GM19035 (cell line): Measurements from ENCODE around the gene DENND4A.
A peak's percentile ranks its signal among the peaks of the same experiment; 100 is the strongest.
"Not testable (repeated sequence)": the region's sequence is repeated elsewhere in the genome, so short reads cannot be mapped to it uniquely, and the experiment has no call there.

Experiments used
- ATAC-seq: cut with Tn5 transposase; IDR thresholded peaks from one replicate; pipeline ENCODE4 v1.9.1; 2021; ENCODE audit not compliant: unreplicated experiment

The DENND4A gene

GRCh38 chr15:65638681-65639089, 153.4 kb downstream of the DENND4A start:
- ATAC-seq = no peak

- no peak for ATAC-seq
Measured at GRCh38 chr15:65638109-65638508, 154.0 kb downstream of the DENND4A start.

GRCh38 chr15:65634356-65634755, 157.7 kb downstream of the DENND4A start:
- ATAC-seq = no peak

GRCh38 chr15:65633752-65634151, 158.3 kb downstream of the DENND4A start:
- no peak for ATAC-seq

- ATAC-seq = no peak
Measured at GRCh38 chr15:65632780-65633375, 159.2 kb downstream of the DENND4A start.

- no peak for ATAC-seq
Measured at GRCh38 chr15:65631503-65631902, 160.6 kb downstream of the DENND4A start.

GRCh38 chr15:65630760-65631159, 161.3 kb downstream of the DENND4A start:
- ATAC-seq = peak; percentile 57

GRCh38 chr15:65629548-65629947, 162.5 kb downstream of the DENND4A start:
- no peak for ATAC-seq

- ATAC-seq = no peak
Measured at GRCh38 chr15:65626856-65627255, 165.2 kb downstream of the DENND4A start.

GRCh38 chr15:65623103-65623502, 169.0 kb downstream of the DENND4A start:
- no peak for ATAC-seq

- ATAC-seq = no peak
Measured at GRCh38 chr15:65621638-65622037, 170.5 kb downstream of the DENND4A start, which contains the start of gene SLC24A1. SLC24A1 (plus strand) TSS chr15:65621938; CDS start chr15:65624081, 2,143 bp downstream.

- no peak for ATAC-seq
Measured at GRCh38 chr15:65620833-65621232, 171.3 kb downstream of the DENND4A start.

- no peak for ATAC-seq
Measured at GRCh38 chr15:65619626-65620290, 172.3 kb downstream of the DENND4A start.

GRCh38 chr15:65618560-65619109, 173.5 kb downstream of the DENND4A start:
- ATAC-seq = no peak

- ATAC-seq = not testable (repeated sequence)
Measured at GRCh38 chr15:65615887-65616286, 176.2 kb downstream of the DENND4A start.

- no peak for ATAC-seq
Measured at GRCh38 chr15:65612949-65613744, 178.9 kb downstream of the DENND4A start.

- ATAC-seq = no peak
Measured at GRCh38 chr15:65612616-65612946, 179.5 kb downstream of the DENND4A start.

- ATAC-seq = no peak
Measured at GRCh38 chr15:65611888-65612615, 180.0 kb downstream of the DENND4A start.

GRCh38 chr15:65610871-65611718, 181.0 kb downstream of the DENND4A start, which contains the start of gene INTS14:
INTS14 (minus strand) TSS chr15:65611131; CDS start chr15:65607380, 3,751 bp downstream.
- peak; percentile 98 for ATAC-seq
